ENCODE results near the gene NOS1. TPM values are rescaled to one million over a fixed set of nuclear protein-coding genes. Genes with fewer than 3 reads are reported as not detected.
"Not testable (repeated sequence)": the region's sequence is repeated elsewhere in the genome, so short reads cannot be mapped to it uniquely, and the experiment has no call there.

NOS1 gene
- 0.81 TPM for polyA plus RNA-seq (ENCODE audit: insufficient read length)
- long read RNA-seq, donor 1 = 0 reads
- long read RNA-seq, donor 2 = 0 reads
- long read RNA-seq, donor 3 = 0 reads
- long read RNA-seq, donor 4 = 0 reads
- long read RNA-seq, donor 5 = 0 reads
- long read RNA-seq, donor 6 = 0 reads
- long read RNA-seq, donor 7 = 0 reads
- long read RNA-seq, donor 8 = 0 reads

GRCh38 chr12:117361347-117361751 is at the start of gene NOS1:
Gene NOS1, minus strand, starts transcription at chr12:117361626. Its CDS starts 30,557 bp downstream, at chr12:117331069.
- no peak for DNase-seq

GRCh38 chr12:117409286-117409685 is 47.9 kb upstream of the NOS1 start:
- DNase-seq = no peak

- peak; percentile 55 for DNase-seq
These were observed 46.9 kb upstream of the NOS1 start for GRCh38 chr12:117408161-117408791.

GRCh38 chr12:117404940-117405339 is 43.5 kb upstream of the NOS1 start:
- DNase-seq = no peak

GRCh38 chr12:117404203-117404853 is 42.9 kb upstream of the NOS1 start:
- DNase-seq = no peak

GRCh38 chr12:117403586-117404139 is 42.2 kb upstream of the NOS1 start:
- no peak for DNase-seq

GRCh38 chr12:117402363-117402762 is 40.9 kb upstream of the NOS1 start:
- no peak for DNase-seq

GRCh38 chr12:117400912-117401311 is 39.5 kb upstream of the NOS1 start:
- no peak for DNase-seq

GRCh38 chr12:117398482-117398881 is 37.1 kb upstream of the NOS1 start:
- not testable (repeated sequence) for DNase-seq

- DNase-seq = no peak
These were observed 34.3 kb upstream of the NOS1 start for GRCh38 chr12:117395766-117396165.

- no peak for DNase-seq
These were observed 33.1 kb upstream of the NOS1 start for GRCh38 chr12:117394491-117394890.

GRCh38 chr12:117393656-117394055 is 32.2 kb upstream of the NOS1 start:
- no peak for DNase-seq

GRCh38 chr12:117390866-117391265 is 29.4 kb upstream of the NOS1 start:
- no peak for DNase-seq

GRCh38 chr12:117388951-117389446 is 27.6 kb upstream of the NOS1 start:
- peak; percentile 25 for DNase-seq

- DNase-seq = no peak
These were observed 26.4 kb upstream of the NOS1 start for GRCh38 chr12:117387832-117388231.

GRCh38 chr12:117384735-117385134 is 23.3 kb upstream of the NOS1 start:
- DNase-seq = no peak

GRCh38 chr12:117380083-117380482 is 18.7 kb upstream of the NOS1 start:
- DNase-seq = no peak

GRCh38 chr12:117377758-117378157 is 16.3 kb upstream of the NOS1 start:
- no peak for DNase-seq

- DNase-seq = no peak
These were observed 9.2 kb upstream of the NOS1 start for GRCh38 chr12:117370588-117370987.

GRCh38 chr12:117370000-117370399 is 8.6 kb upstream of the NOS1 start:
- DNase-seq = not testable (repeated sequence)

- peak; percentile 80 for DNase-seq
These were observed 5.7 kb upstream of the NOS1 start for GRCh38 chr12:117367006-117367638.

- no peak for DNase-seq
These were observed 3.7 kb upstream of the NOS1 start for GRCh38 chr12:117365049-117365616.

Data from left kidney (tissue), 8 donors.